ENCODE data around the gene ZNF136.

ZNF136 gene

GRCh38 chr19:12162882-12163806, at the start of gene ZNF136:
TSS of gene ZNF136 (plus strand) at chr19:12163096. CDS start at chr19:12163204, 108 bp downstream.
- DNase-seq = peak; percentile 98

- DNase-seq = no peak
Measured at GRCh38 chr19:12113121-12113520, 49.8 kb upstream of the ZNF136 start.

GRCh38 chr19:12117201-12117970, 45.5 kb upstream of the ZNF136 start:
- DNase-seq = no peak

DNA sequence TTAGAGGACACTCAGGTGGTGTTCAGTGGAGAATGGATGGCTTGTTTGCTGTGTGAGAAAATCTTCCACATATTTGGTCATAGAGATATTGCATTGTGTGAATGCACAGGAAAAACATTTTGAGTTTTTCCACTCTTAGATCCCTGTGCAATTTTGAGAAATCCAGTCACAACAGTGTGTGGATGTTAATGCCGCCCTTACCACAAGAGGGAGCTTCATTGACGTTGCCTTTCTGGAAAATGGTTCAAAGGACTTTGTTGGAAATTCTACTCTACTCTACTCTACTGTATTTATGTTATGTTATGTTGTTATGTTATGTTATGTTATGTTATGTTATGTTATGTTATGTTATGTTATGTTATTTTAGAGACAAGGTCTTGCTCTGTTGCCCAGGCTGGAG, 36.2 kb upstream of the ZNF136 start:
- no peak for DNase-seq

GRCh38 chr19:12133069-12133468, 29.8 kb upstream of the ZNF136 start:
- DNase-seq = peak; percentile 19

- DNase-seq = no peak
Measured at GRCh38 chr19:12137221-12137940, 25.5 kb upstream of the ZNF136 start.

- DNase-seq = peak; percentile 49
Measured at GRCh38 chr19:12139269-12139668, 23.6 kb upstream of the ZNF136 start.

DNA sequence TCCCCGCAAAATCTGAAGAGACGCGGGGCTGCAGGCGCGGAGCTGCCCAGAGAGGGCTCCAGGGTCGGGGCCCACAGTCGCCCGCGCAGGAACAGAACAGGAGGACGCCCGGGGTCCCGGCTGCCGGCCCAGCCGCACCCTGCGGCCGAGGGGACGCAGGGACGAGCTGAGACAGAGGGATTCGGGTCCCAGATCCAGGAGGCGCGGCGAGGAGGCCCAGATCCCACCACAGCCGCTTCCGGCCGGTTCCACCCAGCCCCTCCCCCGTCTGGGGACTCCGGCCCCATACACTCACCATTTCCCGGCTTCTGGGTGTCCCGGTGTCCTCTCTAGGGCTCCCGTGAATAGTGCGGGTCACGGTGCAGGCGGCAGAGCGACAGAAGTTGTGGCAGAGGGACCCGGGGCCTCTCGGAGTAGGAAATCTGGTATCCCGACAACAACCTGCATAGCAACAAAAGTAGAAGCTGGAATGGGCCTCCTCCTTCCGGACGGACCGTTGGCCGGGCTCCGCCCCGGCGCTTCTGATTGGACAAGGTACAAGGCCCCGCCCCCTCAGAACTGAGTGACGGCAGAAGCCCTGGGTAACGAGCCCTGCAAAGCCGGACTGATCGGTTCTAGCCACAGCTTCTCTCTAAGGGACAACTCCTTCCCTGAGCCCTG, 22.9 kb upstream of the ZNF136 start, which contains the start of gene ZNF20:
TSS of gene ZNF20 (minus strand) at position 466 of the 660 bp plus-strand sequence. CDS start at position 298, 168 bp downstream.
- DNase-seq = peak; percentile 98

- DNase-seq = peak; percentile 96
Measured at GRCh38 chr19:12140545-12141404, 22.1 kb upstream of the ZNF136 start.

DNA sequence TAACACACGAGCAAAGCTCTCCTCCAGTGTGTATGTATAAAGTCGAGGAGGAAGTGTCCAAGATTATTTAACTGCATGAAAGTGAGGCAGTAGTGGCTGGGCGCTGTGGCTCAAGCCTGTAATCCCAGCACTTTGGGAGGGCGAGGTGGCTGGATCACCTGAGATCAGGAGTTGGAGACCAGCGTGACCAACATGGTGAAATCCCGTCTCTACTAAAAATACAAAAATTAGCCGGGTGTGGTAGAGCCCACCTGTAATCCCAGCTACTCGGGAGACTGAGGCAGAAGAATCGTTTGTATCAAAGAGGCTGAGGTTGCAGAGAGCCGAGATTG, 21.5 kb upstream of the ZNF136 start:
- no peak for DNase-seq

DNA sequence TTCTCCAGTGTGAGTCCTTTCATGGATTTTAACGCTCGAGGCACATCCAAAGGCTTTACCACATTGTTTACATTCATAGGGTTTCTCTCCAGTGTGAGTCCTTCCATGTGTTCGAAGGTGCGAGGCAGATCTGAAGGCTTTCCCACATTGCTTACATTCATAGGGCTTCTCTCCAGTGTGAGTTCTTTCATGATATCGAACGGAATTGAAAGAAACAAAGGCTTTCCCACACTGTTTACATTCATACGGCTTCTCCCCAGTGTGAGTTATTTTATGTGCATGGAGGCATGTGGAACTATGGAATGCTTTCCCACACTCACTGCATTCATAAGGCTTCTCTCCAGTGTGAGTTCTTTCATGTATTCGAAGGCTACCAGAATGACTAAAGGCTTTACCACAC, 17.5 kb upstream of the ZNF136 start:
- no peak for DNase-seq

DNA sequence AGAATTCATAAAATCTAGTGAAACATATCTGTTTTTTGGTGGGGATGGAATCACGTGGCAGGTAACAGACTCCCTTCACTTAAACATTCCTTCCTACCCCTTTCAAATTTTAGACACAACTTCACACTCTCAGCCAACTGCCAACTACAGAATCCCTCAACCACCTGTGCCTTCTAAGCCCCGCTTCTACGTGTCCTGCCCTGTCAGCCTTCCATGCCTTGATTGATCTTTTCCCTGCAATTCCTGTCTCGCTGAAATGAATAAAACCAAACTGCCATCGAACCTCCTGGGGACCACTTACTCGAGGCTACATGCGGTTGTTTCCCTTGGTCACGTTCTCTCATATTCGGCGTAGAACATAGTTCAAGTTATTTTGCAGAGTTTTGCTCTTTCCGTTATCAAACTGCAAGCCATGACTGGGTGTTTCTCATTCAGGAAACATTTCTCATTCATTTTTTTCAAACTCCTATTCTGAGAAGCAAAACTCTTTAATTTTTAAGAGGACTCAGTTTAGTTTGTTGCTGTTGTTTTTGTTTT, 7.5 kb upstream of the ZNF136 start:
- DNase-seq = peak; percentile 51

DNA sequence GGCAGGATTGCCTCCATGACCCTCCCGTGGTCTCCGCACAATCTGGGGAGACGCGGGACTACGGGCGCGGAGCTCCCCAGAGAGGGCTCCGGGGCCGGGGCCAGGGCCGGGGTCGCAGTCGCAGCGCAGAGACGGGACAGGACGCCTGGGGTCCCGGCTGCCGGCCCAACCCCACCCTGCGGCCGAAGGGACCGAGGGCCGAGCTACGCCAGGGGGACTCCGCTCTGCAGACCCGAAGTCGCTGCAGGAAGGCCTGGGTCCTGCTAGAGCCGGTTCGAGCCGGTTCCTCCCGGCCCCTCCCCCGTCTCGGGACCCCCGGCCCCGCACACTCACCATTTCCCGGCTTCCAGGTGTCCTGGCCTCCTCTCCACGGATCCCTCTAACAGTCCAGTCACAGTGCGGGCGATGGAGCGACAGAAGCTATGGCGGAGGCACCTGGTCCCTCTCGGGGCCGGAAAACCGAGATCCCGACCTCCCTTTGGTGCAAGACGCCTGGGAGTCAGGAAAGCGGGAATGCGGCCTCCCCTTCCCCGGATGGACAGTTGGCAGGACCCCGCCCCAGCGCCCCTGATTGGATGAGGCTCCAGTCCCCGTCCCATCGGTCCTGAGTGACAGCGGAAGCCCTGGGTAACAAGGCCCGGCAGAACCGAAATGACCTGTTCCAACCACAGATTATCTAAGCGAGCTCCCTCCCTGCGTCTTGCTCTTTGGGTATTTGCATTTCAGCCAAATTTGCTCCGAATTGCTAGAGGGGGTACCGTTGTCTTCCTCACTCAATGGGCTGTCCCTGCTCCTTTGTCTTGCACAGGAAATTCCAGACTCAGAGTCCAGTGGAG, 6.5 kb upstream of the ZNF136 start, which contains the start of gene ZNF625:
TSS of gene ZNF625 (minus strand) at position 512 of the 836 bp plus-strand sequence. CDS start at position 336, 176 bp downstream.
- DNase-seq = peak; percentile 98

DNA sequence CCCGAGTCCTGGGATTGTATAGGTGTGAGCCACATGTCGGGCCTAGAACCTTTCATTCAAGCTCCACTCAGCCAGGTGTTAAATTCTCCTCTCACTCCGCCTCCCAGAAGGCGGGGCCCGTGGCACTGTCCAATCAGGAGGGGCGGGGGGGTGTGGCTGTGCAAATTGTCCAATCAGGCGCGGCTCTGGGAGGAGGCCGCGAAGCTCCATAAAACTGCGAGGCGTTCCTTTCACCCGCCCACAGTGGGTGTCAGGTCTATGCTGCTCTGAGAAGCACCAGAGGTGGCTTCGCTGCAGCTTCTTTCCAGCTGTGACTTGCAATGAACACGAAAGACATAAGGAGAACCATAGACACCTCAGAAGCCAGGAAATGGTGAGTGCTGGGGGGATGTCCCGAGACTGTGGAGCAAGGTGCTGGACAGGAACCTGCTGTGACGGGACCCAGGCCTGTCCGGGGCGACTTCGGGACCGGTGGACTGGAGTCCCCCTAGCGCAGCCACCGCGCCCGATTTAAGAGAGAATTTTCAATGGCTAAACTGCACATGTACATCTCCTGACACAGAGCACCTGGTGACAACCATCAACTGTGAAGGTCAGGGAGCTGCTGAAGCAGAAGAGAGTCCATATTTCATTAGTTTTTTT, 3.0 kb upstream of the ZNF136 start:
- no peak for DNase-seq

- DNase-seq = no peak
Measured at GRCh38 chr19:12162513-12162881, 399 bp upstream of the ZNF136 start.

GRCh38 chr19:12163826-12164225, 930 bp downstream of the ZNF136 start:
- DNase-seq = no peak

DNA sequence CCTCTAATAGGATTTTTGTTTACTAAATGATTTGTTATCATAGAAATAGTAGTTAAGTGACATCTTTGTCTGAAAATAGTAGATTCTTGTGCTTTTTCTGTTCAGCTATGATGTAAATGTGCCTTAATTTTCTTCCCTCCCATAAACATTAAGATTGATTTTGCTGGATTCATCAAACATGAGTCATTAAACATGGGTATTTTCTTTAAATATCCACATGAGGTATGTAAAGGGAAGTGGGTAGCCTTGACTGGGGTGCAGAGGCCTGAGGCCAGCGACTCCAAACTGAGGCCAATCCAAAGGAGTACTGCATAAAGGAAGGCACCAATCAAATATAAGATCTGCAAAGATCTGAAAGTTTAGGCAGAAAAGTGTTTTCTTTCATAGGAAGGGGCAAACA, 3.7 kb downstream of the ZNF136 start:
- no peak for DNase-seq

- DNase-seq = no peak
Measured at GRCh38 chr19:12180377-12180776, 17.5 kb downstream of the ZNF136 start.

DNA sequence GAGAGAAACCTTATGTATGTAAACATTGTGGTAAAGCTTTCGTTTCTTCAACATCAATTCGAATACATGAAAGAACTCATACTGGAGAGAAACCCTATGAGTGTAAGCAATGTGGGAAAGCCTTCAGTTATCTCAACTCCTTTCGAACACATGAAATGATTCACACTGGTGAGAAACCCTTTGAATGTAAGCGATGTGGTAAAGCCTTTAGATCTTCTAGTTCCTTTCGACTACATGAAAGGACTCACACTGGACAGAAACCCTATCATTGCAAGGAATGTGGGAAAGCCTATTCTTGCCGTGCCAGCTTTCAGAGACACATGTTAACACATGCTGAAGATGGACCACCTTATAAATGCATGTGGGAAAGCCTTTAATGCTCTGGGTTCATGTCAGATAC, 24.7 kb downstream of the ZNF136 start:
- no peak for DNase-seq
